Activated T-helper 2 cell treated with anti-CD3 and anti-CD28 coated beads, Interferon-gamma antibody, Interleukin-2, Interleukin-4, amounts not matched to agents 10 μg/mL and 5 μg/mL and 100 μg/mL, durations not matched to agents 14 hours and 24 hours and 36 hours (primary cell): Measurements from ENCODE around the gene CDH18. TPM values are rescaled to one million over a fixed set of nuclear protein-coding genes. Genes with fewer than 3 reads are reported as not detected.

Experiments
- DNase-seq: peaks from one replicate; pipeline ENCODE4 v3.0.0; 2021; ENCODE audit warnings: low spot score
- H3K27ac Mint-ChIP-seq: one replicate; pipeline ENCODE4 v1.8.0; 2021; ENCODE audit warnings: mixed read lengths
- H3K27me3 Mint-ChIP-seq: one replicate; pipeline ENCODE4 v1.8.0; 2021; ENCODE audit warnings: low read depth, mixed read lengths
- H3K36me3 Mint-ChIP-seq: one replicate; pipeline ENCODE4 v1.8.0; 2021; ENCODE audit warnings: low read depth, mixed read lengths
- H3K4me1 Mint-ChIP-seq: one replicate; pipeline ENCODE4 v1.8.0; 2021; ENCODE audit warnings: low read depth, mixed read lengths
- H3K4me3 Mint-ChIP-seq: one replicate; pipeline ENCODE4 v1.8.0; 2021; ENCODE audit warnings: low read depth, mild to moderate bottlenecking, moderate library complexity, mixed read lengths
- H3K9me3 Mint-ChIP-seq: one replicate; pipeline ENCODE4 v1.8.0; 2021; ENCODE audit warnings: mixed read lengths
- intact Hi-C: fragments of 100-400 bp; cut with micrococcal nuclease; formaldehyde crosslinking; loops from one replicate; pipeline ENCODE4 v1.15.1; 2023
- total RNA-seq: library from RNA; stranded (reverse); gene quantifications from 2 replicates; pipeline ENCODE4 v1.2.3, GENCODE V29; 2022

CDH18 gene
- total RNA-seq, 1 donor from 2014 or later, result not detected

DNA sequence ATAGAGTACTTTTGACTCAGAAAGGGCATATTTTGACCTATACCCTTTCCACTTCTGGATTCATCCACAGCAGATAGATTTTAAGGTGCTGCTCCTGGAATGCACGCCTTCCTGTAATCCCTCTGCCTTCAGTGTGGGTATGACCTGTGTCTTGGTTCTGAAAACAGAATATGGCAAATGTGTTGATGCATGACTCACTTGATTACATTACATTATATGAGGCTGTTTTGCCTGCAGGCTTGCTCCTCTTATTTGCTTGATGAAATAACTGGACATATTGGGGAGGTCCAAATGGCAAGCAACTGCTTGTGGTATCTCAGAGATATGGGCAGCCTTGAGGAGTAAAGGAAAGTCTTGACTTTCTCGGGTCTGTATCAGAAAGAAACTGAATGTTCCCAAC, 468.6 kb downstream of the CDH18 start:
- Mint-ChIP-seq H3K4me3 (no peak overlapping the region), H3K27me3 (no peaks in the 10 kb centered on the region), H3K9me3 (peaks cover 12% of the 10 kb centered on the region), H3K27ac (no peak overlapping the region), H3K4me1 (no peaks in the 10 kb centered on the region), H3K36me3 (no peaks in the 10 kb centered on the region)
- DNase-seq, result no peak
- intact Hi-C loops, result no loop called here

DNA sequence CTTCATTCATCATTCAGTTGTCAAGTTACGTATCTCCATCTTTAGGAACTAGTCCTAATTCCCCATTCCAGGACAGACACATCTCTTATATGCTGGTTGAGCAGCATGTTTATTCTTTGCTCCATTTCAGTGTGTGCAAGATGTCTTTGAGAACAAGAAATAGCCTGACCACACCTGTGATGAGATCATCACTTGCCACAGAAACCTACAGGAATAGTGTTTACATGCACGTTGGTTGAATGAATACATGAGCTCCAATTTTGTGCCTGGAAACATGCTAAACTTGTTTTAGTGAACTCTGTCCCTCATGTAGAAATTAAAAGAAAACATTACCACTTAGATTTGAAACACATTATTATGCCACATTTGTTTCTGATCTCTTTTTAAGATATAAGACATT, 489.1 kb downstream of the CDH18 start:
- H3K27me3 Mint-ChIP-seq, result no peaks in the 10 kb centered on the region
- intact Hi-C loops, result no loop called here
- H3K4me1 Mint-ChIP-seq, result no peaks in the 10 kb centered on the region
- no peak overlapping the region for H3K4me3 Mint-ChIP-seq
- no peaks in the 10 kb centered on the region for H3K36me3 Mint-ChIP-seq
- no peak overlapping the region for H3K27ac Mint-ChIP-seq
- peaks cover 34% of the 10 kb centered on the region for H3K9me3 Mint-ChIP-seq
- DNase-seq, result no peak

DNA sequence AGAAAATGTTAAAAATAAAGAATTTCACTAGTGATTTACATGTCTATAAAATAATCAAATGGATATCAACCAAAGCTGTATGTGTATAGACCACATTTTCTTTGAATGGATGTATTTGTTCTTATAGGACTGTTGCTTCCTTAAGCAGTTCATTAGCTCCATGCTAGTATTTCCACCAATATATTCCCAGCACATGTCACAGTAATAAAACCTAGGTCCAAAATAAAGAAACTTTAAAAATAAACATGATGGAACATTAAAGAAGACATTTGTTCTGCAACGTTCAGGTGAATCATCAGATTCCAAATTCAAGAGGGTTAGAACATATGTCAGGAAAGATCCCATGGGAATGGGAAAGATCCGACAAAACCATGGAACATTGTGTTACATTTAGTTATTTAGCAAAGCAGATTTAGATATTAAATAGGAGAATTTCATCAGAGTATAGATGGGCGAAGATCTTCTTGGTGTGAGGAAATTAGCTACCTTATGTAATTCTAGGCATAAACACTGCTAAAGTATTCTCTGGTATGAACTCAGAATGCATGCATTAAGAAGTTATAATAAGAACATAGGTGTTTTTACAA, 490.7 kb downstream of the CDH18 start:
- no peak overlapping the region for H3K27ac Mint-ChIP-seq
- H3K9me3 Mint-ChIP-seq, result peaks cover 29% of the 10 kb centered on the region
- intact Hi-C loops, result no loop called here
- H3K4me3 Mint-ChIP-seq, result no peak overlapping the region
- no peaks in the 10 kb centered on the region for H3K27me3 Mint-ChIP-seq
- DNase-seq, result no peak
- H3K4me1 Mint-ChIP-seq, result no peaks in the 10 kb centered on the region
- H3K36me3 Mint-ChIP-seq, result no peaks in the 10 kb centered on the region

DNA sequence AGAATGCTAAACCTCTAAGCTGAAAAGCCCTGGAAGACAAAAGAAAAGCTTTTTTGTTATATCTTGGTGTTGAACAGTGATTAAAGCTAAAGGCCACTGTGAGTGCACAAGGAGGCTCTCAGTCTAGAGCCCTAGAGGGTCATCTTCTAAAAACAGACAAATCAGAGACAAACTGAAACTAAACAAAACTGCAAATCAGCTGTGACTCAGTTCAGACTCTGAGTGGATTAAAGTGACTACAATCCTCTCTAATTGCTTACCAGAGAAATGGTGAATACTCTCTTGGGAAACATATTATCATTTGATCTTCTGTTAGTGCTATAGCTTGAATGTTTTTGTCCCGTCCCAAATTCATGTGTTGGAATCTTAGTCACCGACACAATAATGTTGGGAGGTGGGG, 491.9 kb downstream of the CDH18 start:
- intact Hi-C loops, result no loop called here
- Mint-ChIP-seq H3K9me3 (peaks cover 24% of the 10 kb centered on the region), H3K27ac (no peak overlapping the region), H3K36me3 (no peaks in the 10 kb centered on the region), H3K4me1 (no peaks in the 10 kb centered on the region), H3K4me3 (no peak overlapping the region), H3K27me3 (no peaks in the 10 kb centered on the region)
- DNase-seq, result no peak

DNA sequence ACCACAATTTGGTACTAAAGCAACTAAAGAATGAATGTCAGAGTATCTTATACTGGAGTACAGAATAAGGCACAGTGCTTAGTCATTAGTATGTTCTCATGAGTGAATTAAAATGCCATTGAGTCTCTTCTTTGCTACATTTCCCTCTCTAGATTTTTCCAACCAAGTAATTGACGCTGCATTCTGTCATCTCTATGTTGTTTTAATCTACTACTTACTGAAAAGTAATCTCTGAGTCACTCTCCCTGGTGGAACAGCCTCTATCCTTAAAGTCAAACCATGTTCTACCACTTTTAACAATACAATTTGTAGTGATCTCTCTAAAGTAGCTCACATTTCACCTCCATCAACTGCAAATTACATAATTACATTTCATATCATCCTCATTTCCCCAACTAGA, 495.1 kb downstream of the CDH18 start:
- H3K27ac Mint-ChIP-seq, result no peak overlapping the region
- no peak overlapping the region for H3K4me3 Mint-ChIP-seq
- H3K9me3 Mint-ChIP-seq, result peaks cover 23% of the 10 kb centered on the region
- intact Hi-C loops, result no loop called here
- no peaks in the 10 kb centered on the region for H3K27me3 Mint-ChIP-seq
- no peaks in the 10 kb centered on the region for H3K4me1 Mint-ChIP-seq
- no peaks in the 10 kb centered on the region for H3K36me3 Mint-ChIP-seq
- DNase-seq, result no peak

DNA sequence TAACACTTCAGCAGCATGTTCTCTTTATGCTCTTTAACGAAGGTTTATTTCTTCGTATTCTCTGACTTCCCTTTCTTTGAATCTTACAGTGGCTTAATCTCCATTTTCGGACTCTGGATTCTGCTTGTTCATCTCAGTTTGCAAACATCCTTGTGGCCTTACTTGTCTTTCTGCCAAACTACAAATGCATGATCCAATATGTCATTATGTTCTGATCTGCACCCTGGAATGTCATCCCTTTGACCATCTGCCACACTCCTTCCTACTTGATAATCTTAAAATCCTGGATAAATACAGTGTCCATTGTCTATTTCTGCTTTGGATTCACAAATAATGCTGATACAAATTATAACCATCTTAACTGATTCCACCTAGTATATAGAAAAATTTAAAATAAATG, 499.2 kb downstream of the CDH18 start:
- intact Hi-C loops, result no loop called here
- Mint-ChIP-seq H3K4me1 (no peaks in the 10 kb centered on the region), H3K4me3 (no peak overlapping the region), H3K9me3 (peaks cover 30% of the 10 kb centered on the region), H3K27ac (no peak overlapping the region), H3K27me3 (no peaks in the 10 kb centered on the region), H3K36me3 (no peaks in the 10 kb centered on the region)
- no peak for DNase-seq

DNA sequence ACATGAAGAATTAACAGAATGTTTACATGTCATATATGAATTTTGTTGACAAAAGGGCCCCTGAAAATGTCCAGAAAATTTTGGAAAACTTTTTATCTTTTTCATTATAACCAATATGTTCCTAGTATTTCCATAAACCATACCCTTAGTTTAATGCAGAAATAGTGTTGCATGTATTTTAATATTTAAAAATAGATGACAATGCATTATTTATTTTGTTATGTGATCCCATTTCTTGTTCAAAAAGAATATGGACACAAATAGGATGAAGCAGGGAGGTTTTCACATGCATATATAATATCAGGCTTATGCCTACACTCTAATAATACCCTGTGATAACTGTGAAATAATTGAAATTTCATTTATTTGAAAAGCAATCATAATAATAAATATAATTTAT, 500.5 kb downstream of the CDH18 start:
- Mint-ChIP-seq H3K9me3 (peaks cover 43% of the 10 kb centered on the region), H3K36me3 (no peaks in the 10 kb centered on the region), H3K4me3 (no peak overlapping the region), H3K4me1 (no peaks in the 10 kb centered on the region), H3K27ac (no peak overlapping the region), H3K27me3 (no peaks in the 10 kb centered on the region)
- DNase-seq, result no peak
- intact Hi-C loops, result no loop called here

DNA sequence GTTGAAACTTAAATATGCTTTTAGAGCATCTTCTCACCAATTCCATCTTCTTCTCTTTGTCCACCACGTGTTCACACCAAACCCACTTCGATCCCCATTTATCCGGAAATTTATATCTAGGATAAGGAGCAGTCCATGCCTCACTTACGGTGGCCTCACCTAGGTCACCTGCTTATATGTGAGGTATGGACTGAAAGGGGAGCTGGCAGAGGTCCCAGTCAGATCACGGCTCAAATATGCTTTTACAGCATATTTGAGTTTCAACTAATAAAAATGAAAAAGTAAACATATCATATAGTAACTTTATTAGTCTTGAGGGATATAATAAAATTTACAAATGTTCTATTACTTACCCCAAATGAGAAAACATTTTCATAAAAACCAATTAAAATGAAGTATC, 508.4 kb downstream of the CDH18 start:
- H3K4me1 Mint-ChIP-seq, result no peaks in the 10 kb centered on the region
- H3K27ac Mint-ChIP-seq, result no peak overlapping the region
- no peaks in the 10 kb centered on the region for H3K36me3 Mint-ChIP-seq
- H3K9me3 Mint-ChIP-seq, result peaks cover 39% of the 10 kb centered on the region
- no peak for DNase-seq
- H3K4me3 Mint-ChIP-seq, result no peak overlapping the region
- intact Hi-C loops, result no loop called here
- H3K27me3 Mint-ChIP-seq, result no peaks in the 10 kb centered on the region

DNA sequence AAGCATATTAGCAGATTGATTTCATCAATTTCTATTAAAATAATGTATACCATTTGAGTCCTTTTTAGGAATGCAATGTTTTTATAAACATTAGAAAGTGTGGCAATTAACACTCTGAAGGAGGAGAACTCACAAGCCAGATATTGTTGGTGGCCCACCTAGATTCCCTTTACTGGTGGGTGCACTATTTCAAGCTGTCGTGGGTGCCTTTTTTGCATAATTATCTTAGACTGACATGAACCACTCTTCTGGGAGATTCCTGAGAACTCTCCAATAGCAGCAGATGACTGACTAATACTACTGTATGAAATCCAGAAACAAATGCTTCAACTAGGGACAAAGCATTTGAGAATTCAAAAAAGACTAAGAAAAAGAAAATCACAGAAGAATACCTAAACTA, 526.0 kb downstream of the CDH18 start:
- peaks cover 54% of the 10 kb centered on the region for H3K9me3 Mint-ChIP-seq
- H3K4me1 Mint-ChIP-seq, result no peaks in the 10 kb centered on the region

DNA sequence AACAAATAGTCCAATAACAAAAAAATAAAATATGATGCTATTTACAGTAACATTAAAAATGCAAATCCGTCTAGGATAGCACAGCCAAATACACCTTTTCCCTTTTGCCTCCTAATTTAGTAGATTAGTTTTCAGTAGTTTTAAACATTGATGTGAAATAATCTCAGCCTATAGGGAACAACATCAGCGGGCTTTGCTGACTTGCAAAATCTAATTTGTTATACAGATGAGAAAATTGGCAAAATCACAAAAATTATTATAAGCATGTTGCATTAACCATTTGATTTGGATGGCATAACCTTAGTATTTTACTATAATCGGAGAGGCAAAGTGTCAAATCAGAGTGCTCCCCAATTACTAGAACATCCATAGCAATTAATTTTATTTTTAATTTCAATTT, 563.5 kb downstream of the CDH18 start:
- H3K9me3 Mint-ChIP-seq, result peaks cover 17% of the 10 kb centered on the region
- H3K27me3 Mint-ChIP-seq, result no peaks in the 10 kb centered on the region
- no peaks in the 10 kb centered on the region for H3K36me3 Mint-ChIP-seq
- H3K27ac Mint-ChIP-seq, result no peak overlapping the region
- intact Hi-C loops, result no loop called here
- H3K4me3 Mint-ChIP-seq, result no peak overlapping the region
- no peak for DNase-seq
- H3K4me1 Mint-ChIP-seq, result no peaks in the 10 kb centered on the region

More for the DNA sequence above, 526.0 kb downstream of the CDH18 start:
- Mint-ChIP-seq H3K4me3 (no peak overlapping the region), H3K36me3 (no peaks in the 10 kb centered on the region), H3K27ac (no peak overlapping the region), H3K27me3 (no peaks in the 10 kb centered on the region)
- no peak for DNase-seq
- intact Hi-C loops, result no loop called here
